Gastrocnemius medialis (tissue), 4 donors: ENCODE data around the gene FAM193B. TPM values are rescaled to one million over a fixed set of nuclear protein-coding genes. Genes with fewer than 3 reads are reported as not detected.

ENCODE experiments used
- ATAC-seq, 2 donors: fragments of 150-250 bp; one replicate each; pipeline ENCODE4 v1.9.1; 2016
- DNase-seq, 2 donors: peaks; one replicate each; pipeline ENCODE4 v3.0.0-alpha.2; 2019
- H3K27ac ChIP-seq, 4 donors: fragments of 200-600 bp; sonication (generic); 1 replicate in 1 of 4; 2 replicates in 3 of 4; pipeline ENCODE4 v1.5.1; 2016 to 2018; ENCODE audit warnings: mild to moderate bottlenecking in 2 of 4, moderate library complexity in 1 of 4
- H3K27me3 ChIP-seq, 3 donors: fragments of 200-600 bp; sonication (generic) in 2 of 3; 1 replicate in 1 of 3; 2 replicates in 2 of 3; pipeline versions ENCODE4 v1.5.1 to v1.6.0; 2016 to 2019; ENCODE audit warnings: mild to moderate bottlenecking in 1 of 3, moderate library complexity in 1 of 3
- H3K36me3 ChIP-seq, 2 donors: fragments of 200-600 bp; sonication (generic) in 1 of 2; one replicate each; pipeline ENCODE4 v1.5.1; 2017 to 2018
- H3K4me1 ChIP-seq, 2 donors: fragments of 200-600 bp; sonication (generic) in 1 of 2; one replicate each; pipeline ENCODE4 v1.5.1; 2016 to 2017; ENCODE audit warnings: mild to moderate bottlenecking in 2 of 2
- H3K4me3 ChIP-seq, 4 donors: fragments of 200-600 bp; sonication (generic) in 3 of 4; 1 replicate in 1 of 4; 2 replicates in 3 of 4; pipeline ENCODE4 v1.5.1; 2016 to 2019; ENCODE audit warnings: mild to moderate bottlenecking in 2 of 4
- H3K9me3 ChIP-seq, 3 donors: fragments of 200-600 bp; sonication (generic) in 2 of 3; 1 replicate in 1 of 3; 2 replicates in 2 of 3; pipeline ENCODE4 v1.5.1; 2016 to 2019
- CTCF ChIP-seq, 5 experiments: fragments of 450-650 bp in 3 of 5; fragments of 200-600 bp in 2 of 5; sonication (generic) in 2 of 5; IDR thresholded peaks in 4 of 5; conservative IDR thresholded peaks in 1 of 5; 1 replicate in 4 of 5; 2 replicates in 1 of 5; pipeline ENCODE4 v1.5.1; 2016 to 2019; ENCODE audit warnings: antibody characterized with exemption in 5 of 5, mild to moderate bottlenecking in 3 of 5, moderate library complexity in 3 of 5
- POLR2A ChIP-seq, 2 donors: fragments of 450-650 bp; IDR thresholded peaks; one replicate each; pipeline ENCODE4 v1.6.1; 2017; ENCODE audit warnings: antibody characterized with exemption in 2 of 2, mild to moderate bottlenecking in 2 of 2, moderate library complexity in 2 of 2
- in situ Hi-C, 4 donors: fragments of 200-750 bp; cut with MboI; loops; one replicate each; pipeline versions ENCODE4 v1.15.0 to v1.8.0; 2017; ENCODE audit warnings: low sequenced_read_pairs in 4 of 4
- intact Hi-C: fragments of 100-400 bp; cut with DNase I; formaldehyde crosslinking; loops from one replicate; pipeline ENCODE4 v1.15.1; 2023; ENCODE audit warnings: low total_unique reads
- total RNA-seq, 4 donors: library from RNA; depleted of rRNA; stranded (reverse); fragments of >200 nt; gene quantifications; one replicate each; pipeline versions ENCODE4 v1.1.0 to v1.2.3, GENCODE V29; 2016

Gene FAM193B
- total RNA-seq, 4 donors from 2014 or later: 13.2 to 21.3 (median 16.6) TPM

- intact Hi-C loops: no loop called here
- no peaks in the 10 kb centered on the region for H3K9me3 ChIP-seq
- TF ChIP-seq CTCF (IDR thresholded peaks at IDR 0.05 in 4 of 5, conservative IDR thresholded peaks at IDR 0.05 in 1 of 5) (no peak), POLR2A (IDR thresholded peaks at IDR 0.05) (no peak)
- peaks cover 9 to 16% of the 10 kb centered on the region in 2 donors for H3K4me1 ChIP-seq
- H3K27me3 ChIP-seq: no peaks in the 10 kb centered on the region
- H3K27ac ChIP-seq: no peak overlapping the region
- in situ Hi-C loops: loop anchor here in 3 of 4 donors (10.0 to 25.0 kb wide), 3 partner anchors 100 to 120 kb away; partner anchors contain the start of genes SLC34A1 (in 2 of the 3), F12 (in 1 of the 3) and PFN3 (in 1 of the 3)
- ATAC-seq (no peak), DNase-seq (no peak)
- H3K36me3 ChIP-seq: no peaks in the 10 kb centered on the region
- H3K4me3 ChIP-seq: no peak overlapping the region
These were observed 49.3 kb downstream of the FAM193B start for GRCh38 chr5:177505075-177505474.

- DNase-seq: no peak
- intact Hi-C loops: no loop called here
- in situ Hi-C loops: loop anchor here (5.0 to 25.0 kb wide), 4 partner anchors 100 to 120 kb away; partner anchors contain the start of genes SLC34A1 (in 2 of the 4), F12 (in 1 of the 4) and PFN3 (in 1 of the 4)
These were observed 50.0 kb downstream of the FAM193B start for GRCh38 chr5:177504086-177505056.

GRCh38 chr5:177503351-177504085 is 50.8 kb downstream of the FAM193B start:
- ATAC-seq (no peak), DNase-seq (no peak)
- no peak overlapping the region for H3K4me3 ChIP-seq
- no peaks in the 10 kb centered on the region for H3K9me3 ChIP-seq
- H3K36me3 ChIP-seq: no peaks in the 10 kb centered on the region
- no peak for TF ChIP-seq POLR2A (IDR thresholded peaks at IDR 0.05)
- TF ChIP-seq CTCF (IDR thresholded peaks at IDR 0.05 in 4 of 5, conservative IDR thresholded peaks at IDR 0.05 in 1 of 5): no peak
- no peaks in the 10 kb centered on the region for H3K27me3 ChIP-seq
- peaks cover 9 to 11% of the 10 kb centered on the region in 2 donors for H3K4me1 ChIP-seq
- intact Hi-C loops (no loop called here), in situ Hi-C loops (loop anchor here (5.0 to 25.0 kb wide), 4 partner anchors 99 to 119 kb away; partner anchors contain the start of genes SLC34A1 (in 2 of the 4), F12 (in 1 of the 4) and PFN3 (in 1 of the 4))
- no peak overlapping the region for H3K27ac ChIP-seq

More at GRCh38 chr5:177504086-177505056, 50.0 kb downstream of the FAM193B start:
- Histone ChIP-seq H3K9me3 (no peaks in the 10 kb centered on the region), H3K36me3 (no peaks in the 10 kb centered on the region), H3K27me3 (no peaks in the 10 kb centered on the region), H3K27ac (no peak overlapping the region), H3K4me1 (peaks cover 9 to 11% of the 10 kb centered on the region in 2 donors), H3K4me3 (no peak overlapping the region)
- ATAC-seq: no peak
- no peak for TF ChIP-seq CTCF (IDR thresholded peaks at IDR 0.05 in 4 of 5, conservative IDR thresholded peaks at IDR 0.05 in 1 of 5)
- TF ChIP-seq POLR2A (IDR thresholded peaks at IDR 0.05): no peak

- ATAC-seq (no peak), DNase-seq (no peak)
- Histone ChIP-seq H3K9me3 (no peaks in the 10 kb centered on the region), H3K36me3 (no peaks in the 10 kb centered on the region), H3K27ac (no peak overlapping the region), H3K4me3 (no peak overlapping the region), H3K4me1 (peaks cover 12 to 13% of the 10 kb centered on the region in 2 donors), H3K27me3 (no peaks in the 10 kb centered on the region)
- intact Hi-C loops (no loop called here), in situ Hi-C loops (loop anchor here (5.0 to 25.0 kb wide), 4 partner anchors 98 to 118 kb away; partner anchors contain the start of genes SLC34A1 (in 2 of the 4), F12 (in 1 of the 4) and PFN3 (in 1 of the 4))
- TF ChIP-seq CTCF (IDR thresholded peaks at IDR 0.05 in 4 of 5, conservative IDR thresholded peaks at IDR 0.05 in 1 of 5) (no peak), POLR2A (IDR thresholded peaks at IDR 0.05) (no peak)
These were observed 51.5 kb downstream of the FAM193B start for GRCh38 chr5:177502886-177503285.
